NCI-H2196 (cell line): ENCODE results near the gene ACAD8.
"Not testable (repeated sequence)": the region's sequence is repeated elsewhere in the genome, so short reads cannot be mapped to it uniquely, and the experiment has no call there.

Experiments
- DNase-seq: peaks from one replicate; lab custom pipeline; 2025; ENCODE audit not compliant: unreplicated experiment; lab: John Stamatoyannopoulos, UW

Gene ACAD8

GRCh38 chr11:134266440-134266839 is 13.1 kb downstream of the ACAD8 start:
- DNase-seq = no peak

GRCh38 chr11:134266841-134267251 is 13.5 kb downstream of the ACAD8 start:
- DNase-seq = no peak

GRCh38 chr11:134267461-134267860 is 14.1 kb downstream of the ACAD8 start:
- no peak for DNase-seq

GRCh38 chr11:134267966-134268365 is 14.6 kb downstream of the ACAD8 start:
- DNase-seq = no peak

GRCh38 chr11:134270250-134270714 is 16.9 kb downstream of the ACAD8 start:
- no peak for DNase-seq

GRCh38 chr11:134271978-134272377 is 18.6 kb downstream of the ACAD8 start:
- DNase-seq = no peak

- DNase-seq = no peak
Measured at GRCh38 chr11:134272381-134273316, 19.3 kb downstream of the ACAD8 start.

- DNase-seq = no peak
Measured at GRCh38 chr11:134273317-134273712, 19.9 kb downstream of the ACAD8 start.

- no peak for DNase-seq
Measured at GRCh38 chr11:134275188-134275533, 21.8 kb downstream of the ACAD8 start.

GRCh38 chr11:134275534-134276395 is 22.4 kb downstream of the ACAD8 start, which contains the start of gene GLB1L3:
Gene GLB1L3, plus strand, starts transcription at chr11:134276379. Its CDS starts 362 bp downstream, at chr11:134276741.
- DNase-seq = no peak

- DNase-seq = peak; percentile 34
Measured at GRCh38 chr11:134276396-134277182, 23.2 kb downstream of the ACAD8 start.

- DNase-seq = no peak
Measured at GRCh38 chr11:134277183-134278001, 24.0 kb downstream of the ACAD8 start.

GRCh38 chr11:134278356-134278755 is 25.0 kb downstream of the ACAD8 start:
- DNase-seq = no peak

GRCh38 chr11:134281635-134282034 is 28.3 kb downstream of the ACAD8 start:
- DNase-seq = not testable (repeated sequence)

GRCh38 chr11:134282121-134283045 is 29.0 kb downstream of the ACAD8 start:
- DNase-seq = no peak

GRCh38 chr11:134283461-134284230 is 30.3 kb downstream of the ACAD8 start:
- no peak for DNase-seq

- not testable (repeated sequence) for DNase-seq
Measured at GRCh38 chr11:134284349-134284748, 31.0 kb downstream of the ACAD8 start.

GRCh38 chr11:134287561-134287960 is 34.2 kb downstream of the ACAD8 start:
- no peak for DNase-seq
